22Rv1 (cell line): Measurements from ENCODE around the gene H1-8.

Experiments used
- CTCF ChIP-seq: fragments of 450-650 bp; IDR thresholded peaks from 2 replicates; pipeline ENCODE4 v1.5.1; 2017; ENCODE audit warnings: mild to moderate bottlenecking
- ZFX ChIP-seq: fragments of 450-650 bp; IDR thresholded peaks from 2 replicates; pipeline ENCODE4 v1.6.1; 2017; ENCODE audit warnings: antibody characterized with exemption, borderline replicate concordance

DNA sequence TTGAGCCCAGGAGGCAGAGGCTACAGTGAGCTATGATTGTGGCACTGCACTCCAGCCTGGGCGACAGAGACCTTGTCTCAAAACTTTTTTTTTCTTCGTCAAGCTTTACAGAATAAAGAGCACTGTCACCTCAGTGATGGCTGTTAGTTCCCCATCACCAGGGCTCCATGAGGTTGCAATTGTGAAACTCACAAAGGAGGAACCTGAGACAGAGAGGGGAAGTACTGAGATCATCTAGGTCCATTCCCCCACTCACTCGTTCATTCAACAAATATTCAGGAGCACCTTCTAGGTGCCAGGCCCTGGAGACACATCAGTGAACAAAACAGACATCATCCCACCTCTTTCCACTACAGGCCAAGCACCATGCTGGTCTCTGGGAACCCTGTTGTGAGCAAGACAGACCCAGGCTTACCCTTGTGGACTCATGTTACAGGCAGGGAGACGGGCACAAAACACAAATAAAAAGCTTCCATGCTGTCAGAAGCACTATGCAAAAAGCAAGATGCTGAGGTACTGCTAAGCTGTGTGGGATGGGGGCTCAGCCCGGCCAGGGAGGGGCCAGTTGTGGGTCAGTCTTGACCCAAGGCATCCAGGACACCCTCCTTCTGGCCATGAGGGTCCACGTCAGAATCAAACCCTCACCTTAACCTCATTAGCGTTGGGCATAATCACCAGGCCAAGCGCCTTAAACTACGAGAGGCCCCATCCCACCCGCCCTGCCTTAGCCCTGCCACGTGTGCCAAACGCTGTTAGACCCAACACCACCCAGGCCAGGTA is 16.7 kb upstream of the H1-8 start:
- TF ChIP-seq CTCF (no peak), ZFX (no peak)
